AG08395 (cell line): ENCODE measurements around the gene HTR1B.

Source experiments
- DNase-seq: peaks from one replicate; pipeline ENCODE4 v3.0.0; 2012; ENCODE audit warnings: mixed read lengths, low spot score

Gene HTR1B, protein sequence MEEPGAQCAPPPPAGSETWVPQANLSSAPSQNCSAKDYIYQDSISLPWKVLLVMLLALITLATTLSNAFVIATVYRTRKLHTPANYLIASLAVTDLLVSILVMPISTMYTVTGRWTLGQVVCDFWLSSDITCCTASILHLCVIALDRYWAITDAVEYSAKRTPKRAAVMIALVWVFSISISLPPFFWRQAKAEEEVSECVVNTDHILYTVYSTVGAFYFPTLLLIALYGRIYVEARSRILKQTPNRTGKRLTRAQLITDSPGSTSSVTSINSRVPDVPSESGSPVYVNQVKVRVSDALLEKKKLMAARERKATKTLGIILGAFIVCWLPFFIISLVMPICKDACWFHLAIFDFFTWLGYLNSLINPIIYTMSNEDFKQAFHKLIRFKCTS

DNA sequence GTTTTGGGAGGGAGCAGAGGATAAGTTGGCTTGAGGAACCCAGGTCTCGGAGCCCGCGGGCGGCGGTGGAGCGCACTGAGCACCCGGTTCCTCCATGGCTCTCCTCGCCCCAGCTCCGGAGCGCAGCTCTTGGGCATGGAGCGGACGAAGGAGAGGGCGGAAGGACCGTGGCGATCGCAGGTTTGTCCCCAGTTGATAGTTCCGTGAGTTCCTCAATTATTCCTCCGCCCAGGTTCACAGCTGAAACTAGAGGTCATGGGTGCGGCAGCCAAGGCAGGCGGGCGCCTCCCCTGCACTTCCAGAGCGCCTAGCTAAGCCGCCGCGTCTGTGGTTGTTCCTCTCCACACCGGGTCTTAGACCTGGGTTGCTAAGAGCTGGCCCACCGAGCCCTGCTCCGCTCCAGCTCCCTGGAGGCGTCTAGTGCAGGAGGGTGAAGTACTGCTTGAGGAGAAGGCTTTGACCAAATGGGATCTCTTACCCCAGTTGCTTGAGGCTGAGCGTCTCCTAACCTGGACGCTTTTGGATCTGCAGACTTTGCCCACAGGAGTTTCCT, at the start of gene HTR1B:
TSS of gene HTR1B (minus strand) at position 184 of the 553 bp plus-strand sequence. CDS start at position 96, 88 bp downstream.
- no peak for DNase-seq

DNA sequence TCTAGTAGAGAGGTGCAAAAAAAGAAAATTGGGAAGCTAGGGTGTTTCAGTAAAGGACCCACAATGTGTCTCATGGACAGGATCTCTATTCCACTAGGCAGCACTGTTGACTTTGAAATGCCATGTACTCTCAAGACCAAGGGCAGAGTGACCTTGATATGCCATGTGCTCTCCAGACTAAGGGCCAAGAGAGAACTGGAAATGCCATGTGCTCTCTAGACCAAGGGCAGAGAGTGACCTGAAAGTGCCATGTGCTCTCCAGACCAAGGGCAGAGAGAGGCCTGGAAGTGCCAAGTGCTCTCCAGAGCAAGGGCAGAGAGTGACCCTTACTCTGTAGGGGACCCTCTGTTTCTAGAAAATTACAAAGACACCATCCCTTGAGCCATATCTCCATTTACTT, 49.3 kb upstream of the HTR1B start:
- DNase-seq: no peak

DNA sequence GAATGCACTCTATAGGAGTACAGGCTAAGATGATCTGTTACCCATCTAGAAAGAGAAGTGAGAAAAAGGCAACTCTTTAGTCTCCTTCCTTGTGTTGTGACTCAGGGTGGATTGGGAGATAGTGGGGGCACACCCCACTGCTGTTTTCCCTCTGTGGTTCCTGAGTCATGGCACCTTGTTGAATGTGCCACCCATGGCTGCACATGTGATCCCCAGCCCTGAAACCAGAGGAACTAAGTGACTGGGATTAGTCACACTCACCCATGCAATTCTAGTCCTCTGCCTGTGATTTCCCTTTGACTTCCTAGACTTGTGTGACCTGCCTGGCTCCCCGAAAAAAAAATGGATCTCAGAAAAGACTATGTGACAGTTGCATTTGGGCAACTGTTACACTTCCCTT, 48.6 kb upstream of the HTR1B start:
- no peak for DNase-seq

DNA sequence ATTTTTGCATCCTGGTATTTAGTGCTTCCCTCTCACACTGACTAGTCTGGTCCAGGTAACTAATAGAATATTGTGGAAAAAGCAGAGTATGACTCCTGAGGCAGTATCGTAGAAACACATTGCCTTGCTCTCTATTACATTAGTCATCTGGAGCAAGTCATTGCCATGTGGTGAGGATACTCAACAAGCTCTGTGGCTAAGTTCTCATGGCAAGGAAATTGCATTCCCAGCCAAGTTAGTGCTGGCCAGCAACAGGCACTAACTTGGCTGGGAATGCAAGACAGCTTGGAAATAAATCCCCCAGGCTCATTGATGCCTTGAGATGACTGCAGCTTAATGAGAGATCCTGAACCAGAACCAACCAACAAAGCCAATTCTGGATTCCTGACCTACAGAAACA, 39.7 kb upstream of the HTR1B start:
- DNase-seq: no peak

DNA sequence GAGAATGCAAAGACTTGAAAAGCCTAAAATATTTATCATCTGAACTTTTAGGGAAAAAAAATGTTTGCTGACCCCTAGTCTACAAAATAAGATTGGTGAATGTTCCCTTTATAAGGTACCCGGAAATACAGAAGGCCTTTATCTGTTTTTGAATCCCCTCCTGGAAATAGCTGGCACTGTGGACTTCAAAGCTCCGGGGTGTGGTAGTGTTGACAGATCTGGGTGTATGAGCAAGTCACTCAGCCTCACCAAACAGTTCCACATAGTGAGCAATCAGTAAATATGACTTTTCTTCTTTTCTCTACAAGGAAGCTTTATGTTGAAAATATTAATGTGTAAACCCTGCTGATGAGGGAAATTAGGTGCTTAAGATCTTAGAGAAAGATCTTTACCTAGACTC, 29.2 kb upstream of the HTR1B start:
- no peak for DNase-seq

DNA sequence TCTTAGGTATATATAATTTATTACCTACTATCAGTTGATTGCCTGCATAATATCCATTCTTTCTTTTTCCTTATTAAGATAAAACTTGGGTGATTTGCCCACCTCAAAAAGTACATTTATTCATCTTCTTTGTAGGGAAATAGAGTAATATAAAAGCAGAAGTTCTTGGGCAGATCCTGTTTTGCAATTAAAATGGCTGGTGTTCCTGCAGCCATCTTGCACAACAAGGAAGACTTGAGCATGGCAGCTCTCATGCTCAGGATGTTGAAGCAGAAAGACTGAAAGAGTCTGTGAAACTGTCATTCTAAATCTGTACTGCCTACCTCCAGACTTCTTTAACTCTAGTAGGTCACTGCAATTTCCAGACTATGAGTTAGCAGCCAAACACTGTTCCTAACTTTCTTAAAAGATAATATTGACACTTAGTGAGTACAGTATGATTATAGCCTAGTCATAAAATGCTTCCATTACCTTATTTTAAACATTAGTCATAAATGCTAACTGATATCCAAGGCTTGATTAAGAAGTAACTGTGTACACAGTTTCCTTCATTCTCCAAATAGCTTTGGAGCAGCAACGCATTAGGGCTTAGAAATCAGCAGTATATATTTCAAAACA, 24.6 kb upstream of the HTR1B start:
- DNase-seq: no peak

DNA sequence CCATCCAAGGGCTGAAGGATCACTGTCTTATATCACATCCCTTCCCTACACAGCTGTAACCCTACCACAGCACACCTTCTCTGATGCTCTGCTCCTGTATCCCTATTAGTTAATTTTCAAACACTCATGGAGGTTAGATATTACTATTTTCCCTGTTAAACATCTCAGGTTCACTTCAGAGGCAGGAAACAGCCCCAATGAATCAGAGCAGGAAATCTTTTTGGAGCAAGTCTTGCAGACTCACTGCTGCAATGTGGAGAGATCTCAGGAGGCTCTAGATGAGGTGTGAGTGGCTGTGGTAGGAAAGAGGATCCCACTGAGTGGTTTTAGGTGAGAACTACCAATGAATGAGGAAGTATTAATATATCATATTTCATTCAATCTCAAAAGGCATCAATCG, 19.7 kb upstream of the HTR1B start:
- DNase-seq: no peak

DNA sequence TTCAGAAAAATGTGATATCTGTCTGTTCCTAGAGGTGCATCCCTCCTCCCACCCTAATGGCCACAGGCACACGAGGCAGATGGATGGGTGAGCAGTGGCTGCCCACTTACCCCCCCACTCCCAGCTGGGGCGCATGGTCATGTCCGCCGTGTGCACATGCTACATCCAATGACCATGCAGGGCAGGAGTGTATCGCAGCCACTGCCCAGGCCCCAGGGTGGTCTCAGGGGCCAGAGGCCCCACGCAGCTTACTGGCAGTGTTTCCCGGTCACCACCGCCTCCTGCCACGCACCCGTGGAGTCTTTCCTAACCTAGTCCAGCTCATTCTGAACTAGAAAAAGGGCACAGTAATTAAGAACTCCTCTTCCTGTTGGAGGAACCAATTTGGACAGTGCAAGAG, 11.7 kb upstream of the HTR1B start:
- no peak for DNase-seq

DNA sequence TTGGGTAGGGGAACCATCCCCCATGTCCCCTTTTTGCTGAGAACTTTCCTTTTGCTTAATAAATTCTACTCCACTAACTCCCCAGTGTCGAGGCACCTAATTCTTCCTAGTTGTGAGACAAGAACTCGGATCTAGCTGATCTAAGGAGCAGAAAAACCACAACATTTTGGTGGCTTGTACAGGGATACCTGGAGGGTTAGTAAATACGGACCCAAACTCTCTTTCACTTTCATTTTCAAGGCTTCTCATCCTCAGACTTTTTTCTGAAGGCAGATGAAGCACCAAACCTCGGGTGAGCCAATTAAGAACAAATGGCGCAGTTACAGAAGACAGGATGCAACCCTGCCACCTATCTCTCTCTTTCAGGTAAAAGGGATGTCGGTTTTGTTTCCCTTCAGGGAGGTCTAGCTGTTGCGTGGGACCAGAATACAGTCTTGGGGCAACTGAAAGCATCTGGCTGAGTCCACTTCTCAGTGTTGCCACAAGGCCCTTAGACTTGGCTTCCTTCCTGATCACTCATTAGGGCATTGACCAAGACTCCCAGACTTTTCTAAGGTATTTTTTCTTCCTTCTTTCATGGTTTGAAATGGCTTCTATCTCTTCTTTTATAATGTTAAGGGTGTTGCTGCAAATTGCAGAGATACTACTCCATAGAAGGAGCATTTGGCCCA, 11.1 kb upstream of the HTR1B start:
- DNase-seq: no peak

DNA sequence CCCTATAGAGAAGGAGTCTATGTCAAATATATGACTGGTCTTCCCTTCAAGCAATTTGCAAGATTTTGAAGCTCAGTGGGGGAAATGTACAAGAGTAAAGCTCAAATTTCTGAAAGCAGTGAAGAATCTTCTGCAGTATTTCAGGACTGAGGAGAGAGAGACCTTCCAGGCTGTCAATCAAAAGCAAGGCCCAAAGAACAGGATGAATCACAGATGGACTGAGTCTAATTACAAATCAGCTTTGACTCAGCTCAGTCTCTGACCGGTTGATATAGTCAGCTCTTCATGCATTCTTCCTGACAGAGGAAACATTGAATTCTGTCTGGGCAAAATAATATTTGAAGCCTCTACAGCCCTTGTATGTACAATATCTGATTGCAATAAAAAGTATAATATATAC, 7.7 kb upstream of the HTR1B start:
- DNase-seq: no peak

DNA sequence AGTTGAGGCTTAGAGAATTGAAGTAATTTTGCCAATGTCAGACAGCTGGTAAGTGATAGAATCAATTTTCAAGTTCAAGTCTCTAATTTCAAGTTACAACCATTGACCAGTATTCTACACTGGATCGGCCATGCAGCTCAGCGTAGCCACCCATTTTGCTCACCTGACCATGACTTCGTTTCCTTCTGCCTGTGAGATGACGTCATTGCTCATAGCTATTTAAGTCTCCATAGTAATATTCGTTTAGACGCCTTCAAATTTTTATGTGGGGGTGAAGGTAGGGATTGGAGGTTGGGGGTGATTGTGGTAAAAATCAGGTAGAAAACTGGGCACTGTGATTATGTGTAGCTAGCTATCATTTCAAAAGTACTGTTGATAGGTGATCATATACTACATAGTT, 5.6 kb upstream of the HTR1B start:
- DNase-seq: no peak

DNA sequence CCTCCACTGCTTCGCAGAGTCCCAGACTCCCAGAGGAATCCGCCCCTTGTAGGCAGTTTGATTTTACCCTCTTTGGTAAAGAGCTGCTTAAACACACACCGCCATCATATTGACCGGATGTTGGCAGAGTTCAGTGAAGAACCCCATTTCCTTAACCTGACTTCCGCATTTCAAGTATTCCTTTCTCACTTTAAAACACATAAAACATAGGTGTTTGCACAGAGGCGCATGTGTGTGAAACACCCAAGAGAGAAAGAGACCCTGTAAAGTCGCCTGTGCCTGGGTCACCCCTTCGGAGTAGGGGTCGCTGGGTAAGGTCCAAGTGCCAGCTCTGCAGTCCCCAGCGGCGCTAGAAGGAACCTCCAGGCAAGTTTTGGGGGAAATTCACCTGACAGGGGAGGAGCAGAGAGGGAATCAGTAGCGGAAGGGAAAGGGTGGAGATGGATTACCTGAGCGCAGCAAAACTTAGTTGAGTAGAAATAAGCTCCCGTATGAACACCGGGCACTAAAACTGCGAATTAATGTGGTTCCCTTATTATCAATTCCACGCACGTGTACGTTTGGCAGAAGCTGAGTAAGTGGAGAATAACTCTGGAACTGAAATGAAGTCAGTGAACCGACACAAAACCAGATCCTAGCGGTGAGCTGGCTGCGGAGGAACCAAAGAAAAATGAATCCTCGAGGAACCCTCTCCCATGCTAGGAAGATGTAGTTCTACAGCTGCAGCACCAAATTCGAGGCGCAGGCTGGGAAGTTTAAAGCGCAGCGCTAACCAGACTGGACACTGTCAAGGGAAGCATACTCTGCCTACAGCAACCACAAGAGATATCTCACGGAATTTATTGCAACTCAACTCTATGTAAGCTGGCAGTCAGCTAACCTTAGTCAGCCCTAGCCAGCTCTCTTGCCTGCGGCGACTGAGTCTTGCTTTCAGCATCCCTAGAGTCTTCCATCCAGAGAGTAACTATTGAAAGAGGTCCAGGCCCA, 3.5 kb upstream of the HTR1B start:
- DNase-seq: peak; percentile 18

DNA sequence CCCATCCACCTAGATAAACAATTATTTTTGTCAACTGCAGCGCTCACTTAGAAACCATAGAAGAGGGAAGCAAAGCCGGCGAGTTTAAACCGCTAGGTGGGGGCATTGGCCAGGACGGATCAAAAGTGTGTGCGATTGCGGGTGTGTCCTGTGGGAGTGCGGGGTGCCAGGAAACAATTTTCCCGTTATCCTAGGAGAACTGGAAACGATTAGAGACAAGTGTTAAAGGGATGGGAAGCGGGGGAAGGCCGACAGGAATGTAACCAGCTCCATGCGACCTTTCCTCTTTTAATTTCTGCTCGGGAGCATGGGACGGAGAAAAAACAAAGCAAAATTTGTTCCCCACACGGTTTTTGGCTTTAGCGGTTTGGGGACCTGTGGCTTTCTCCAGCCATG, 2.8 kb upstream of the HTR1B start:
- DNase-seq: peak; percentile 71

DNA sequence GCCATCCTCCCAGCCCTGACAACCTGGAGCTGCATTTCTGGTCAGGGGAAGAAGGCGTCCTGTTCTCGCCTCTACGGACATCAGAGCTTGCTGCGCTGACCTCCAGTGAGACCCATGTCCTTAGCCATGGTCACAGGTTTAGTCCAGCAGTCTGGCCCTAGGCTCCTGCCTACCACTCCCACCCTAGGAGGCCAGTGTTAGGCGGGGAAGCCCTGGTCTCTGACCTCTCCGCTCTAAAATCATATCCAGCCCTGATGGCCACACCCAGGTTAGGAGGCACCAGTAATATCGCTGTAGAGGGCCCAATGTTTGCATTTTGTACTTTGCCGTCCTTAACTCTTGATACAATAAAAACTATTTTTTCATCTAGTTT, 1.2 kb upstream of the HTR1B start:
- no peak for DNase-seq

DNA sequence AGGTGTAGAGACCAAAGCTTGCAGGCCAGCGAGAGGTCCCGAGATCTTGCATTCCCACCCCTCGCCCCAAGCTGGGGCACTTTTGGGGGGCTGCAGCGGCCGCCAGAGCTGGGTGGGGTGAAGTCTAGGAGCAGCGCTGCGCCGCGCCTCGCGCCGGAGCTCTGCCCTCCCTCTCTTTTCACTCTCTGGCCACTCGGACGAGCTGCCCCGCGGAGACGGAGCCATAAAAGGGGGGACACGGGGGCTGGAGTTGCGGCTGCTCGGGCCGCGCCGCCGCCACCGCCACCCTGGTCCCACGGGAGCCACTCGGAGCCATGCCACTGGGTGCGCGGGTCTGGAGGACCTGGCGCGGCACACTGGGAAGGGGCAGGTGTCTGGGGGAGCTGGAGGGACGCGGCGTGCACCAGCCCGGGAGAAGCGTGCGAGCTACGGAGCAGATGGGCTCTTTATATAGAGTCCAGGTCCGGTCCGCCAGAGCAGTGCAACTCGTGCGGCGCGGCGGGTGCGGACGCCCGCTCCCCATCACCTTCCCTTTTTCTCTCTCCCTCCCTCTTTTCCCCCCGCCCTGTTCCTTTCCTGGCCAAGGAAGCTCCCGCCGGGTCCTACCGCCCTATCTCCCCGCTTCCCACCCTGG, 687 bp upstream of the HTR1B start:
- DNase-seq: no peak

DNA sequence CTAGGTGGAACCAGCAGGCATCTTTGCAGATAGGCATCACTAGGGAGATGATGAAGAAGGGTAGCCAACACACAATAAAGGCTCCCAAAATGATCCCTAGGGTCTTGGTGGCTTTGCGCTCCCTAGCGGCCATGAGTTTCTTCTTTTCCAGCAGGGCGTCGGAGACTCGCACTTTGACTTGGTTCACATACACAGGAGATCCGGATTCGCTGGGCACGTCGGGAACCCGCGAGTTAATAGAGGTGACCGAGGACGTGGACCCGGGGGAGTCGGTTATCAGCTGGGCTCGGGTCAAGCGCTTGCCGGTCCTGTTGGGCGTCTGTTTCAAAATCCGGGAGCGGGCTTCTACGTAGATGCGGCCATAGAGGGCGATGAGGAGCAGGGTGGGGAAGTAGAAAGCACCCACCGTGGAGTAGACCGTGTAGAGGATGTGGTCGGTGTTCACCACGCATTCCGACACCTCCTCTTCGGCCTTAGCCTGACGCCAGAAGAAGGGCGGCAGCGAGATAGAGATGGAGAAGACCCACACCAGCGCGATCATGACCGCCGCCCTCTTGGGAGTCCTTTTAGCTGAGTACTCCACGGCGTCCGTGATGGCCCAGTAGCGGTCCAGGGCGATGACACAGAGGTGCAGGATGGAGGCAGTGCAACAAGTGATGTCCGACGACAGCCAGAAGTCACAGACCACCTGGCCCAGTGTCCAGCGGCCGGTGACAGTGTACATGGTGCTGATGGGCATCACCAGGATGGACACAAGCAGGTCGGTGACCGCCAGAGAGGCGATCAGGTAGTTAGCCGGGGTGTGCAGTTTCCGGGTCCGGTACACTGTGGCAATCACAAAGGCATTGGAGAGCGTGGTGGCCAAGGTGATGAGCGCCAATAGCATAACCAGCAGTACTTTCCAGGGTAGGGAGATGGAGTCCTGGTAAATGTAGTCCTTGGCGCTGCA, 658 bp downstream of the HTR1B start:
- no peak for DNase-seq

DNA sequence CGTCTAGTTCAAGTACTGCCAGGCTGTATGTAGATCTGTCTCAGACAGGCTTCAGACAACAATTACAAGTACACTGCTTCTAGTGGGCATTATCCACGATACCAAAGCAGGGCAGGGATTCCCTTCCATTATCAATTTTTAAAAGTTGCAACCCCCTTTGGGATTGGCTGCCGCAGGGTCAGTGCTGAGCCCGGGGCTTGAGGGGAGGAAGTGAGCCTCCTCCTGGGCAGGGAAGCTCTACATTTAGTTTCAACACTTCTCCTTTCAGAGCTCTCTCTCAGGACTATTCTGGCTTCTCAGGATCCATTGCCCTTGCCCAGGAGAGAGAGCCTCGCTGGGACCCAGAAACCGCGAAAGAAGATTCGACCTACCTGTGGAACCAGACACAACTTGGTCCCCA, 1.5 kb downstream of the HTR1B start:
- no peak for DNase-seq

DNA sequence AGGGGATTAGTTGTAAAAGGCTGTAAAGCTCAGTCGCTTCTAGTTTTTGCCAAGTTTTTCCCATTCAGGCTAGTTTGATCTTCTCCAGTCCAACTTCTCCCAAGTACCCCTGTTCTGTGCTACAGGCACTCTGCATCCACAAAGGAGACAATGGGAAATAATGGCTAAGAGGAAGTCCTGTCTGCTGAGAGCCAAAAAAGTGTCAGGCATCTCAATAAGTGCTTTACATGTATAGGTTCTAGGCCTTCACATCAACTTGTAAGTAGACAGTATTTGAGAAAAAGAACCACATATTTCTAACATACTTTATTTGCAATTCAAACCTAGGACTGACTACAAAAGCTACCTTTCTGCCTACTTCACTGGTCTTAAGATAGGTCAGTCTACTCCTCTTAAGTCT, 4.9 kb downstream of the HTR1B start:
- no peak for DNase-seq

DNA sequence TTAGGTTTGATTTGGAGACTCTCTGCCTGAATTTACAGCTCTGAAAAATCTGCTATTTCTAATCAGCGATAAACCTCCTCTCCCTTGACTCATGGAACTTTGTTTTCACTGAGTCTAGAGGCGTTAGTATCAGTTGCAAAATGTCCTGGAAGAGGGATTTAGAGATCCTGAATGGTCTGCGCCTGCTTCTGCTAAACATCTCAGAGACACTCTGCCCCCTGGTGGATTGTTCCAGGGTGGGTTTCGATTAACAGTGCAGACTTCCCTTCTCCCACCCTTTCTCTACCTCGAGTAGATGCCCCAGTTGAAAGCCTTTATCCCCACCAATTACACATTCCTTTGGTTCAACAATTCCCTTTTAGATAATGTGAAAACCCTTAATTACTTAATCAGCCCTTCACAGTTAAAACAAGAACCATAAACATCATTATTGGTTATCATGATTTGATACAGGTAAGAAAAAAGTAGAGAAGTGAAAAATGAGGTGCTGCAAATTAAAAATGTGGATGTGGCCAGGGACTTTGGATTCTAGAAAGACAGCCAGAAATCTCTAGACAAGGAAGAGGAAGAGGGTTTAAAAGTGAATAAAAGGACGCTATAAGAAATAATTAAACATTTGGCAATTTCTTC, 5.5 kb downstream of the HTR1B start:
- peak; percentile 81 for DNase-seq
